ENCODE data around the gene CCNY.
"Not testable (repeated sequence)": the region's sequence is repeated elsewhere in the genome, so short reads cannot be mapped to it uniquely, and the experiment has no call there.

Gene CCNY

DNA sequence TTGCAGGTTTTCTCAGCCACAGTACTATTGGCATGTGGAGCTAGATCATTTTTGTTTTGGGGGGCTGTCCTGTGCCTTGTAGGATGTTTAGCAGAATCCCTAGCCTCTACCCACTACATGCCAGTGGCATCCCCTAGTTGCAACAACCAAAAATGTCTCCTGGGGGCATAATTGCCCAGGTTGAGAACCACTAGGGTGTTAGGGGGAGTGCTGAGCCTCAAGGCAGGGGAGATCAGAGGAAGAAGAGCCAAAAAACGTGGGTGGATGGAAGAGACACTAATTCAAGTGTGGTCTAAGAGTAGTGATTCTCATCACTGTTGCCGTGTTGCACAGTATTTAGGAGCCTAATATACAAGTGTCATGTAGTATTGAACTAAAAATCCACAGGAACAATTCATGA is 31.7 kb upstream of the CCNY start:
- in situ Hi-C loops (cut with HindIII; ENCODE audit: low pct_ligation_motif_present, low sequenced_read_pairs): no loop called here
- no peak overlapping the region for H3K27ac ChIP-seq
- H3K4me3 ChIP-seq (ENCODE audit: low read depth, low read length): no peak overlapping the region
- H3K36me3 ChIP-seq (replicated peaks): no peaks in the 10 kb centered on the region
- no peak for DNase-seq
- no peaks in the 10 kb centered on the region for H3K27me3 ChIP-seq (replicated peaks)
- TF ChIP-seq, protein P1, sequence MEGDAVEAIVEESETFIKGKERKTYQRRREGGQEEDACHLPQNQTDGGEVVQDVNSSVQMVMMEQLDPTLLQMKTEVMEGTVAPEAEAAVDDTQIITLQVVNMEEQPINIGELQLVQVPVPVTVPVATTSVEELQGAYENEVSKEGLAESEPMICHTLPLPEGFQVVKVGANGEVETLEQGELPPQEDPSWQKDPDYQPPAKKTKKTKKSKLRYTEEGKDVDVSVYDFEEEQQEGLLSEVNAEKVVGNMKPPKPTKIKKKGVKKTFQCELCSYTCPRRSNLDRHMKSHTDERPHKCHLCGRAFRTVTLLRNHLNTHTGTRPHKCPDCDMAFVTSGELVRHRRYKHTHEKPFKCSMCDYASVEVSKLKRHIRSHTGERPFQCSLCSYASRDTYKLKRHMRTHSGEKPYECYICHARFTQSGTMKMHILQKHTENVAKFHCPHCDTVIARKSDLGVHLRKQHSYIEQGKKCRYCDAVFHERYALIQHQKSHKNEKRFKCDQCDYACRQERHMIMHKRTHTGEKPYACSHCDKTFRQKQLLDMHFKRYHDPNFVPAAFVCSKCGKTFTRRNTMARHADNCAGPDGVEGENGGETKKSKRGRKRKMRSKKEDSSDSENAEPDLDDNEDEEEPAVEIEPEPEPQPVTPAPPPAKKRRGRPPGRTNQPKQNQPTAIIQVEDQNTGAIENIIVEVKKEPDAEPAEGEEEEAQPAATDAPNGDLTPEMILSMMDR (IDR thresholded peaks at IDR 0.05; ENCODE audit: low read depth, low read length, missing control alignments): peak; percentile 33

DNA sequence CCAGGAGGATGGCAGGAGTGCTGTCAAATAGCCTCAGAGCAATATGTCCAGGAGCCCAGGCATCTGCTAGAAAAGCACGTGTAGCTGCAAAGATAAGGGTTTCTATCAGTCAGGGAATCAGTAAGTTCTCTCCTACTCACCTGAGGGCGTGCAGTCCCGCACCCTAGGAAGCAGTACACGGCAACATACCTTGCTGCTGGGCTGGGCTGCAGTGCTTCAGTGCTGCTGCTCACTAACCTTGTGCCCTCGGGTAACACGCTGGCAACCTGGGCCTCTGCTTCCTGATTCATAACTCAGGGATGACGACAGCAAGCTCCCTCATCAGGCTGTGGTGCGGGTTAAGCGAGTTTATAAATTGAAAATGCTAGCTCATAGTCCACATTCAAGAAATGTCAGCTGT is 29.5 kb upstream of the CCNY start:
- Histone ChIP-seq H3K4me3 (ENCODE audit: low read depth, low read length) (no peak overlapping the region), H3K27me3 (replicated peaks) (no peaks in the 10 kb centered on the region), H3K36me3 (replicated peaks) (no peaks in the 10 kb centered on the region), H3K27ac (no peak overlapping the region)
- TF ChIP-seq, protein P1 (IDR thresholded peaks at IDR 0.05; ENCODE audit: low read depth, low read length, missing control alignments): no peak
- DNase-seq: no peak
- in situ Hi-C loops (cut with HindIII; ENCODE audit: low pct_ligation_motif_present, low sequenced_read_pairs): no loop called here

DNA sequence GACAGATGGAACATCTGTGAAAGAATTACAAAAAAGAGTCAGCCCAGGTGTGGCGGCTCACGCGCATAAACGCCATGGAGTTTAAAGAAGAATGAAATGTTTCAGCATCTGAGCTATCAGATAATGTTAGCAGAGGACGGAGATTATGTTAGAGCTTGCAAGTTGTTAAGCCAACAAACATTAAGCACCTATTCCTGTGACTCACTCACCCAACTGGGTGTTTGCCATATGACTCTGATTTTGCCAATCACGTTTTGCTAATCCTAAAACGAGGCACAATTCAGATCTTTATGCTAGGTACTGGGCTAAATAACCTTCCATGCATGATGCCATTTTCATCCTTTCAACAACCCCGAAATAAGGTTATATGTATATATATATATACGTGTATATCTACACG is 29.0 kb upstream of the CCNY start:
- H3K36me3 ChIP-seq (replicated peaks): no peaks in the 10 kb centered on the region
- in situ Hi-C loops (cut with HindIII; ENCODE audit: low pct_ligation_motif_present, low sequenced_read_pairs): no loop called here
- no peaks in the 10 kb centered on the region for H3K27me3 ChIP-seq (replicated peaks)
- TF ChIP-seq, protein P1 (IDR thresholded peaks at IDR 0.05; ENCODE audit: low read depth, low read length, missing control alignments): no peak
- no peak overlapping the region for H3K4me3 ChIP-seq (ENCODE audit: low read depth, low read length)
- no peak for DNase-seq
- no peak overlapping the region for H3K27ac ChIP-seq

DNA sequence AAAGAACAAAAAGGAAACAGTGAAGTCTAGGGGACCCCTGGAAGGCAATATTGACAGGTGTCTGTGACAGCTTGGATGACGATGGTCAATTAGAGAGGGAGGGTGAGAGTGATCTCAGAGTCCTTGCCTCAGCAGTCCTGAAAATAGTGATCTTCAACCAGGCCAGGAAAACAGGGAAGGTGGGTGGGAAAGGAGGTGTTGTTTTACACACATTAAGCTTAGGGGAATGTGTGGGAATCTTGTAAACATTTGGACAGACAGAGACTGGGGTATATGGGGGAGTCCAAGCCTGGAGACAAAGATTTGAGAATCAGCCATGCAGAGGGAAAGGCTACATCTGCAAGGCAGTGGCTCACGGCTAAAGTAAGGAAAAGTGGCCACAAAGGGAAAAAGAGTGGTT is 27.5 kb upstream of the CCNY start:
- TF ChIP-seq, protein P1 (IDR thresholded peaks at IDR 0.05; ENCODE audit: low read depth, low read length, missing control alignments): no peak
- in situ Hi-C loops (cut with HindIII; ENCODE audit: low pct_ligation_motif_present, low sequenced_read_pairs): no loop called here
- no peak for DNase-seq
- H3K4me3 ChIP-seq (ENCODE audit: low read depth, low read length): no peak overlapping the region
- no peaks in the 10 kb centered on the region for H3K36me3 ChIP-seq (replicated peaks)
- H3K27ac ChIP-seq: no peak overlapping the region
- H3K27me3 ChIP-seq (replicated peaks): no peaks in the 10 kb centered on the region

DNA sequence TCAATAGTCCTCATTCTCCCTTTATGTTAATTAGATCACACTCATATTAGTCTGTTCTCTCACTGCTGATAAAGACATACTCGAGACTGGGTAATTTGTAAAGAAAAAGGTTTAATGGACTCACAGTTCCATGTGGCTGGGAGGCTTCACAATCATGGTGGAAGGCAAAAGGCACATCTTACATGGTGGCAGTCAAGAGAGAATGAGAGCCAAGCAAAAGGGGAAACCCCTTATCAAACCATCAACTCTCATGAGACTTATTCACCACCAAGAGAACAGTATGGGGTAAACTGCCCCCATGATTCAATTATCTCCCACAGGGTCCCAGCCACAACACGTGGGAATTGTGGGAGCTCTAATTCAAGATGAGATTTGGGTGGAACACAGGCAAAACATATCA is 22.2 kb upstream of the CCNY start:
- H3K36me3 ChIP-seq (replicated peaks); H3K4me3 ChIP-seq (ENCODE audit: low read depth, low read length); H3K27me3 ChIP-seq (replicated peaks); DNase-seq; in situ Hi-C loops (cut with HindIII; ENCODE audit: low pct_ligation_motif_present, low sequenced_read_pairs); H3K27ac ChIP-seq: not testable (repeated sequence)

DNA sequence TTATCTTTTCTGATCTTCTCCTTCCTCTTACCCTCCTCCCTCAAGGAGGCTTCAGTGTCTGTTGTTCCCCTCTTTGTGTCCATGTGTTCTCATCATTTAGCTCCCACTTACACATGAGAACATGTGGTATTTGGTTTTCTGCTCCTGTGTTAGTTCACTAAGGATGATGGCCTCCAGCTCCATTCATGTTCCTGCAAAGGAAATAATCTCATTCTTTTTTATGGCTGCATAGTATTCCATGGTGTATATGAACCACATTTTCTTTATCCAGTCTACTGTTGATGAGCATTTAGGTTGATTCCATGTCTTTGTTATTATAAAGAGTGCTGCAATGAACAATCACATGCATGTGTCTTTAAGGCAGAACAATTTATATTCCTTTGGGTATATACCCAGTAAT is 21.1 kb upstream of the CCNY start:
- DNase-seq; H3K27ac ChIP-seq; H3K36me3 ChIP-seq (replicated peaks); H3K4me3 ChIP-seq (ENCODE audit: low read depth, low read length); H3K27me3 ChIP-seq (replicated peaks); in situ Hi-C loops (cut with HindIII; ENCODE audit: low pct_ligation_motif_present, low sequenced_read_pairs): not testable (repeated sequence)

DNA sequence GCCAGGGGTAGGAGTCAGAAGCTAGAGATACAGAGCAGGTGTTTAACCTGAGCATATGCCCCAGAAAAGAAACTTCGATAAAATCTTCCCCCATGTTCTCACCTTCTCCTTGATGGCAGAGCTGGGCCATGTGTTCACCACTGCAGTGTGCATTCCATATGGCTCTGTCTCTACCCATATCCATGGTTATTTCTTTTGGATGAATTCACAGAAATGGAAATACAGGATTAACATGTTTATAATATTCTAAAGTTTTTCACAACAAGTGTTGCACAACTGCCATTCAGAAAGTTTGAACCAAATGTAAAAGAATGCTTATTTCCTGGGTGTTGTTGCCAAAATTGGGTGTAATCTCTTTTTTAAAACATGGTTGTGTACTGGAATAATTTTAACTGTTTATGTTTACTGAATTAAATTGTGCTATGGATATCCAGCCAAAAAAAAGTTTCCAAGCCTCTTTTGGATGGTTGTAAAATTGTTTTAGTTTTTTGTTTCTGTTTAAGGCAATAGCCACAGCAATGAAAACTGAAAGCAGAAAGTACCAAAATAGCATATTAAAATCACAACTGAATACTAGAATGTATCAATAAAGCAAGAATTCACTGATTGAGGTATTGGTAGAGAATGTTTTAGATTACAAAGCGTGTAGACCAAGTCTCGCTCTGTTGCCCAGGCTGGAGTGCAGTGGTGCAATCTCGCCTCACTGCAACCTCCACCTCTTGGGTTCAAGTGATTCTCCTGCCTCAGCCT is 19.9 kb upstream of the CCNY start:
- no peak overlapping the region for H3K27ac ChIP-seq
- H3K36me3 ChIP-seq (replicated peaks): no peaks in the 10 kb centered on the region
- H3K27me3 ChIP-seq (replicated peaks): no peaks in the 10 kb centered on the region
- in situ Hi-C loops (cut with HindIII; ENCODE audit: low pct_ligation_motif_present, low sequenced_read_pairs): no loop called here
- DNase-seq: no peak
- H3K4me3 ChIP-seq (ENCODE audit: low read depth, low read length): no peak overlapping the region
- TF ChIP-seq, protein P1 (IDR thresholded peaks at IDR 0.05; ENCODE audit: low read depth, low read length, missing control alignments): no peak

Data from brain microvascular endothelial cell (primary cell).